Activated CD4-positive, alpha-beta T cell treated with anti-CD3 and anti-CD28 coated beads, Interleukin-2, Interleukin-4, amounts not matched to agents 100 ng/mL and 50 ng/mL, durations not matched to agents 16 hours and 8 hours (primary cell): Measurements from ENCODE around the gene GNG7.
"Not testable (repeated sequence)": the region's sequence is repeated elsewhere in the genome, so short reads cannot be mapped to it uniquely, and the experiment has no call there.

Source experiments
- DNase-seq: peaks from one replicate; pipeline ENCODE4 v3.0.0-alpha.2; 2020; ENCODE audit warnings: low spot score

Gene GNG7

GRCh38 chr19:2533686-2534422 is 168.6 kb downstream of the GNG7 start:
- DNase-seq = no peak

- DNase-seq = no peak
Observed at GRCh38 chr19:2533072-2533425, 169.4 kb downstream of the GNG7 start.

DNA sequence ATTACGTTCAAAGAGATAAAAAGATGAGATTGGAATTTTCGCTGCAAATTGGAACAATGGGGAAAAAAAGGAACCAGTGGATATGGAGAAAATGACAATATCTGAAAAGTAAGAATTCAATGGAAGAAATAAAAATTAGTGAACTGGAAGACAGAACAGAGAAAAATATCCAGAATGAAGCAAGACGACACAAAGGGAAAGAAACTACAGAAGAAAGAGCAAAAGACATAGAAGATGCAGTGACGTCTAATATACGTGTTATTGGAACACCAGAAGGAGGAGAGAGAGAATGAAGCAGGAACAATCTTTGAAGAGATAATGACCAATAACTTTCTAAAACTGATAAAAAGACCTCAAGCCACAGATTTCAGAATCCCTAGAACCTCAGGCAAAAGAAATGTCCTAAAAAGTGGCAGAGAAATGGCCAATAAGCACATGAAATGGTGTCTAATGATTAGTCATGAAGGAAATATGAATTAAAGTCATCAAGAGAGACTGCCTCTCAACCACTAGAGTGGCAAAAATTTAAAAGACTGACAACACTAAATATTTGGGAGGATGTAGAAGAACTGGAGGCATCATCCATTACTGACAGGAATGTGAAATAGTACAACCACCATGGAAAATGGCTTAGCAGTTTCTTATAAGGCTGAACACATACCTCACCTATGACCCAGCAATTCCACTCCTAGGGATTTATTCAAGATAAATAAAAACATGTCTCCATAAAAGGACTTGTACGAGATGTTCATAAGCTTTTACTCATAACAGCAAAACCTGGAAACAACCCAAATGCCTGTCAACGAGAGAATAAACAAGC is 170.0 kb downstream of the GNG7 start:
- no peak for DNase-seq

DNA sequence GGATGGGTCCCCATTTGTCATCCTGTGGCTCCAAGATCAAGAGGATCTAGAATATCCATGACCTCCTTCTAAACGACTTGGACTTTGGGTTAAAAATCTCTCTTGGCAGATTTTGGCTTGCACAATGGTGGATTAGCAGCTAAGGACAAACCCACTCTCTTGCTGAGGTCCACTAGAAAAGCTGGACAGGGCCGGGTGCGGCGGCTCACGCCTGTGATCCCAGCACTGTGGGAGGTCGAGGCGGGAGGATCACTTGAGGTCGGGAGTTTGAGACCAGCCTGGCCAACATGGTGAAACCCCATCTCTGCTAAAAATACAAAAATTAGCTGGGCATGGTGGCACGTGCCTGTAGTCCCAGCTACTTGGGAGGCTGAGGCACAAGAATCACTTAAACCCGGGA is 172.6 kb downstream of the GNG7 start:
- DNase-seq = not testable (repeated sequence)

DNA sequence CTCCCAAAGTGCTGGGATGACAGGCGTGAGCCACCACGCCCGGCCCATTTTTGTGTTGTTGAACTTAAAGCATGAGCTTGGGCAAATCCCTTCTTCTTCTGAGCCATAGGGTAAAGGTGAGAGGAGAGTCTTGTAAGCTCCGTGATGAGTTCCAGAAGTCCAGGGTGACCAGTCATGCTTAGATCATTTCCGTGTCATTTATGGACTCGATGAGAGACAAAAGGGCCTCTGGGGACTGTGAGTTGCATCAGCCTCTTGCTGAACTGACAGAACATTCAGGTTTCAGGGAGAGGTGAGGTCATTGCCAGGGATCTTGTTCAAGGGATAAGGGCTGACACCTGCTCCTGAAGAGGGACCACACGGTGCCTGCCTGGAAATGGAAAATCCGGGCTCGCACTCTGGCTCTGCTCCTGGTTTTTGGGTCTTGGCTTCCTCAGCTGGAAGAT is 173.0 kb downstream of the GNG7 start:
- DNase-seq = no peak

DNA sequence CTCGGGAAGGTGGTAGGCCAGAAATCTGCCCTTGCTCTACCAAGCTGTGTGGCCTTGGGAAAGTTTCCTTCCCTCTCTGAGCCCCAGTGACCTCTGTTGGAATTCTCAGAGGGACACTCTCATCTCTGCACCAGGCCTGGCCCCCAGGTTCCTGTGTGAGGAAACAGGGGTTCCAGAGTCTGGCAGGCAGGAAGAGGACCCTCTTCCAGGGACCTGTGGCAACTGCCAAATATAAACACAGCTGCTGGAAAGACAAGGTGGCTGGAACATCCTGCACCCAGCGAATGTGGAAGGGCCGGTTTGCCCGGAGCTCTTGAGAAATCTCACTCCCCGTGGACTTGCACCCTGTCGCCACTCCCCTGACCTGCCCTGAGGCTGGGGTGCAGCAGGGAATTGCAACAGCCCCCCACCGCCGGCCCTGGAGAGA is 173.8 kb downstream of the GNG7 start:
- no peak for DNase-seq

- DNase-seq = no peak
Observed at GRCh38 chr19:2527686-2528085, 174.8 kb downstream of the GNG7 start.

- DNase-seq = no peak
Observed at GRCh38 chr19:2527171-2527570, 175.3 kb downstream of the GNG7 start.

DNA sequence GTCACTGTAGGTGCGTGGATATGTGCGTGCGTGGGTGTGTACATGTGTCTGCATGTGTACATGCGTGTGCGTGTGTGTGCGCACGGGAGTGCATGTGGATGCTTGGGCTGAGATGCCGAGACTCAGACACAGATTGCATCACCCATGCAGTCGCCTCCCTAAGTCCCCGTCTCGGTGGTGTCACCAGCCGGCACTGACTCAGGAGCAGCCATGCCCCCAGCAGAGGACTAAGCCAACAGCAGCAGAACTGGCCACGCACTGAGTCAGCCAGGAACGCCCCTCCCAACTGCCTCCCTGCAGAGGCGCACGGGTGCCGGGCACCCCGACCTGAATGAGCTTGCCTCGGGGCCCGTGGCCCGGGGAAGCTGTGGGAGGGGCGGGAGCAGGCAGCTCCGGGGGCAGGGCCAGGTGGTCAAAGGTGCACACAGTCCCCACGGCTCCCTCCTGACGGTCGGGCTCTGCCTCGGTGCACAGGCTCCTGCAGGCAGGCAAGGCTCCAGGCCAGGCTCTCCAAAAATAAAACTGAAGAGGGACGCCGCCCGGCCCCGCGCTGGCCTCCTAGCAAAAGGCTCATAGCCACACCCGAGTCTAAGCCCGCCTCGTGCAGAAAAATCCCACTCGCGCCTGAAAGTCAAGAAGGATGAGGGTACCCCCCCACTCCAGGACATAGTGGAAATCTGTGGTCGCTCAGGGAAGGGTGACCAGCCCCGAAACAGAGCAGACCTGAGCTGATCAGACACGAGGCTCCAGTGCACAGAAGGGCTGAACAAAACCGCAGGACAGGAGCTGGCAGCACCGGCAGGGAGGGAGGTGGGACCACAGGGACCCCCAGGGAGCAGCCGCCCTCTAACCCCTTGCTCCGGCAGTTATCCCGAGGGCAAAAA is 177.4 kb downstream of the GNG7 start:
- no peak for DNase-seq

DNA sequence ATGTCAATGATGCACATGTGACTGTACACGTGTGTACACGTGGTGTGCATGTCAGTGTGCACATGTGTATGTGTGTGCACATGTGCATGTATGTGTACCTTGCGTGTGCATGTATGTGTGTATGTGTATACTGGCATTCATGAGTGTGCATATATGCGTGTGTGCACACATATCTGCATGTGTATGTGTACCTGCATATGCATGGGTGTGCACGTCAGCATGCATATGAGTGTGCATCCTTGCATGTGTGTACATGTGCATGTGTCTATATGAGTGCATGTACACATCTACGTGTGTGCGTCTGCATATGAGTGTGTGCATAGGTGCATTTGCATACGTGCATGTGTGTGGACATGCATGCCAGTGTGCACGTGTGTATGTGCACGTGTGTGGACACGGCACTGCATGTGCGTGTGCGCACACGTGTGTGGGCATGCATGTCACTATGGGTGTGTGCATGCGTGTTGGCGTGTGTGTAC is 178.1 kb downstream of the GNG7 start:
- no peak for DNase-seq

GRCh38 chr19:2523630-2524311 is 178.7 kb downstream of the GNG7 start:
- no peak for DNase-seq

GRCh38 chr19:2519482-2519881 is 183.0 kb downstream of the GNG7 start:
- DNase-seq = no peak

GRCh38 chr19:2518856-2519255 is 183.6 kb downstream of the GNG7 start:
- not testable (repeated sequence) for DNase-seq

- DNase-seq = no peak
Observed at GRCh38 chr19:2517881-2518601, 184.5 kb downstream of the GNG7 start.

DNA sequence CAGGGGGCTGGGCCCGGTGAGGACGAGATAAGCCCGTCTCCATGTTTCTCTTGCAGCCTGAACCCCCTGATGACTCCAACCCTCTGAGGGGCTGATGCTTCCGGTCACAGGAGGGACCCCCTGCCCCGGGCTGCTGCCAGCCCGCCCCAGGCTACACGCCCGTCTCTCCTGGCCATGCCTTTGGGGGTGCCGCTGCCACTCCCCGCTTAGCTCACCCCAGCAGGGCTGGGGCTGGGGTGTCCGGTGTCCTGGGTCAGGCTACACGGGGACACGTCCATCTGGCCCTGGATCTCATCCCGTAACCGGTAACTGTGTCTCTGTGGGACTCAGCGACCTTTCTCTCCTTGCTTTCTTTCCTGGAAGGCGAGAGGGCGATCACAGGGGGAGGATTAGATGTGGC is 185.8 kb downstream of the GNG7 start:
- DNase-seq = no peak

DNA sequence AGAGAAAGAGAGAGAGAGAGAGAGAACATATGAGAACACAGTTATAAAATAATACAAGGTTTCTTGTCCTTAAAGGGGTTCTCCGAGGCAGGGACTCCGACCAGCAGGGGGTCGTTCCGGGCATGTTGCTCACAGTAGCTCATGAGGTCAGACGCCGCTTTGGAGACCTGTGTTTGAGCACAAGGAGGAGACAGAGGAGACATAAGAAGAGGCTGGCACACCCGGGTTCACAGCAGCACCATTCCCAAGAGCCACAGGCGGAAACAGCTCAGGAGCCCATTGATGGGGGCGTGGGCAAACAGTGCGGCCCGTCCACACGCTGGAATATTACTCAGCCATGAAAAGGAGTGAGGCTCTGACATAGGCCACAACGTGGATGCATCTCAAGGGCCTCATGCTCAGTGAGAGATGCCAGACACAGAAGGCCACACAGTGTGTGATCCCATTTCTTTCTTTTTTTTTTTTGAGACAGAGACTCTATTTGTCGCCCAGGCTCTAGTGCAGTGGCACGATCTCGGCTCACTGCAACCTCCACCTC is 187.4 kb downstream of the GNG7 start:
- no peak for DNase-seq

- no peak for DNase-seq
Observed at GRCh38 chr19:2512523-2513431, 189.7 kb downstream of the GNG7 start.

- DNase-seq = no peak
Observed at GRCh38 chr19:2511991-2512390, 190.5 kb downstream of the GNG7 start.

DNA sequence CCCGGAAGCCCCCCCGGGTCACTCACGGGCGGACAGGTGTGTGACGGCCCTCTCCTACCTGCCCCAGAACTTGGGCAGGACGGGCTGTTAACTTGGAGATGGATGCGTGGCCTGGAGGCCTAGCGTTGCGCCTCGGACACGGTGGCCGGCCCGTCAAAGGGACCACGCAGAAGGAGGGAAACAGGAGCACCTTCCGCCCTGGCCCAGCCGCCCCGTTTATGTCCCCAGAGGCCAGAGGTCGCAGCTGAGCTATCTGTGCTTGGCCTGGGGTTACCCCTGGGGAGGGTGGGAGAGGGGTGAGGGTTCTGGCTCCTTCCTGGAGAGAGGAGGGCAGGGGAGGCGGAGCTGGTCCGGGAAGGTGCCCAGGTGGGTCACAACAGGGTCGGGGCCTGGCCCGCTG is 190.9 kb downstream of the GNG7 start:
- no peak for DNase-seq

DNA sequence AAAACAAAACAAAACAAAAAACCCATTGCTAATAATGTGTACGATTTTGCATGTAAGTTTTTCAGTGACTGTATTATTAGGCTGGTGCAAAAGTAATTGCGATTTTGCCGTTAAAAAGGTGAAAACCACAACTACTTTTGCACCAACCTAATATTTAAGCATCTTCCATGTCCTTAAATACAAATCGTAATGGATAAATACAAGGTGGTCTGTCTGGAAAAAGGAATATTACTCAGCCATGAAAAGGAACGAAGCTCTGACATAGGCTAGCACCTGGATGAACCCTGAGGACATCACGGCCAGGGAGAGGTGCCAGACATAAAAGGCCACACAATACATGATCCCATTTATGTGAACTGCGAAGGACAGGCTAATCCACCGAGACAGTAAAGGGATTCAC is 193.4 kb downstream of the GNG7 start:
- DNase-seq = no peak
